ENCODE data around the gene CPB2. TPM values are rescaled to one million over a fixed set of nuclear protein-coding genes. Genes with fewer than 3 reads are reported as not detected.

Gene CPB2
- total and polyA plus RNA-seq, 9 donors = 0.38 TPM; not detected in 8

- WGBS, 3 donors = 0 to 1% (median 1%) methylated on average over 7 of the region's 7 CpGs
- Histone ChIP-seq H3K4me3 (peak overlapping the region; percentile 91), H3K9me3 (no peaks in the 10 kb centered on the region), H3K27ac (peak overlapping the region; percentile 67 to 77), H3K36me3 (no peaks in the 10 kb centered on the region), H3K27me3 (no peaks in the 10 kb centered on the region), H3K4me1 (ENCODE audit: insufficient read depth) (no peaks in the 10 kb centered on the region)
- intact Hi-C loops (cut with DNase I) = no loop called here
- DNase-seq = no peak
- TF ChIP-seq, protein P1, sequence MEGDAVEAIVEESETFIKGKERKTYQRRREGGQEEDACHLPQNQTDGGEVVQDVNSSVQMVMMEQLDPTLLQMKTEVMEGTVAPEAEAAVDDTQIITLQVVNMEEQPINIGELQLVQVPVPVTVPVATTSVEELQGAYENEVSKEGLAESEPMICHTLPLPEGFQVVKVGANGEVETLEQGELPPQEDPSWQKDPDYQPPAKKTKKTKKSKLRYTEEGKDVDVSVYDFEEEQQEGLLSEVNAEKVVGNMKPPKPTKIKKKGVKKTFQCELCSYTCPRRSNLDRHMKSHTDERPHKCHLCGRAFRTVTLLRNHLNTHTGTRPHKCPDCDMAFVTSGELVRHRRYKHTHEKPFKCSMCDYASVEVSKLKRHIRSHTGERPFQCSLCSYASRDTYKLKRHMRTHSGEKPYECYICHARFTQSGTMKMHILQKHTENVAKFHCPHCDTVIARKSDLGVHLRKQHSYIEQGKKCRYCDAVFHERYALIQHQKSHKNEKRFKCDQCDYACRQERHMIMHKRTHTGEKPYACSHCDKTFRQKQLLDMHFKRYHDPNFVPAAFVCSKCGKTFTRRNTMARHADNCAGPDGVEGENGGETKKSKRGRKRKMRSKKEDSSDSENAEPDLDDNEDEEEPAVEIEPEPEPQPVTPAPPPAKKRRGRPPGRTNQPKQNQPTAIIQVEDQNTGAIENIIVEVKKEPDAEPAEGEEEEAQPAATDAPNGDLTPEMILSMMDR (IDR thresholded peaks at IDR 0.05) = no peak
- no peak for TF ChIP-seq EP300 (IDR thresholded peaks at IDR 0.05)
- TF ChIP-seq POLR2A (IDR thresholded peaks at IDR 0.05) = no peak
Measured at GRCh38 chr13:46051968-46052318, 52.9 kb downstream of the CPB2 start.

GRCh38 chr13:46050771-46051170, 54.1 kb downstream of the CPB2 start:
- Histone ChIP-seq H3K27me3 (no peaks in the 10 kb centered on the region), H3K4me1 (ENCODE audit: insufficient read depth) (no peaks in the 10 kb centered on the region), H3K9me3 (no peaks in the 10 kb centered on the region), H3K27ac (no peak overlapping the region), H3K36me3 (no peaks in the 10 kb centered on the region), H3K4me3 (no peak overlapping the region)
- no peak for DNase-seq
- intact Hi-C loops (cut with DNase I) = no loop called here
- no peak for TF ChIP-seq EP300 (IDR thresholded peaks at IDR 0.05)
- TF ChIP-seq, protein P1 (IDR thresholded peaks at IDR 0.05) = no peak
- no peak for TF ChIP-seq POLR2A (IDR thresholded peaks at IDR 0.05)

- no peaks in the 10 kb centered on the region for H3K9me3 ChIP-seq
- no peak for DNase-seq
- no peaks in the 10 kb centered on the region for H3K27me3 ChIP-seq
- H3K27ac ChIP-seq = no peak overlapping the region
- WGBS, 3 donors = 29 to 49% (median 47%) methylated on average over 2 of the region's 2 CpGs
- no peak overlapping the region for H3K4me3 ChIP-seq
- H3K36me3 ChIP-seq = no peaks in the 10 kb centered on the region
- intact Hi-C loops (cut with DNase I) = loop anchor here in 1 of 4 donors (5.0 kb wide), 1 partner anchor 293 kb away; no protein-coding TSS in a partner anchor
- TF ChIP-seq, protein P1 (IDR thresholded peaks at IDR 0.05) = no peak
- no peak for TF ChIP-seq EP300 (IDR thresholded peaks at IDR 0.05)
- no peak for TF ChIP-seq POLR2A (IDR thresholded peaks at IDR 0.05)
- H3K4me1 ChIP-seq (ENCODE audit: insufficient read depth) = no peaks in the 10 kb centered on the region
Measured at GRCh38 chr13:46045424-46045823, 59.4 kb downstream of the CPB2 start.

DNA sequence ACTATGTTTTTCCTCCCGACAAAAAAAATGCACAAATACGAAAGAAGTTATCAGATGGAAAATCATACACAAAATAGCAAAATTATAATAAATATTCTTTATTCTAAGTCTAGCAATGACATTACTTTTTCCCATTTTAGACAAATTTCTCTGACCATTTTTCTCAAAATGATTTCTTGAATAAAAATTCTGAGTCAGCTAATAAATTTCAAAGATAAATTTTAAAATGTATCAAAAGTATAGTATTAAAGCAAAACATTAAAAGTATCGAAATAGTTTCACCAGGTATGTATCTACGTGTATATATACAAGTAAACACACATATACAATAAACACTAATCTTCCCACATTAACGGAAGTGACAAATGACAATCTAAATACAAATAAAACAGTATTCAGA, 61.2 kb downstream of the CPB2 start:
- Histone ChIP-seq H3K27me3 (no peaks in the 10 kb centered on the region), H3K27ac (no peak overlapping the region), H3K36me3 (no peaks in the 10 kb centered on the region), H3K4me1 (ENCODE audit: insufficient read depth) (no peaks in the 10 kb centered on the region), H3K4me3 (no peak overlapping the region), H3K9me3 (no peaks in the 10 kb centered on the region)
- TF ChIP-seq POLR2A (IDR thresholded peaks at IDR 0.05) (no peak), EP300 (IDR thresholded peaks at IDR 0.05) (no peak)
- TF ChIP-seq, protein P1 (IDR thresholded peaks at IDR 0.05) = no peak
- 94 to 95% (median 95%) methylated on average over 5 of the region's 5 CpGs for WGBS, 3 donors
- intact Hi-C loops (cut with DNase I) = no loop called here
- no peak for DNase-seq

- TF ChIP-seq EP300 (IDR thresholded peaks at IDR 0.05) (no peak), POLR2A (IDR thresholded peaks at IDR 0.05) (no peak)
- TF ChIP-seq, protein P1 (IDR thresholded peaks at IDR 0.05) = no peak
- Histone ChIP-seq H3K27ac (no peak overlapping the region), H3K36me3 (no peaks in the 10 kb centered on the region), H3K4me1 (ENCODE audit: insufficient read depth) (no peaks in the 10 kb centered on the region), H3K27me3 (no peaks in the 10 kb centered on the region), H3K9me3 (no peaks in the 10 kb centered on the region), H3K4me3 (no peak overlapping the region)
- intact Hi-C loops (cut with DNase I) = no loop called here
- 94 to 97% (median 96%) methylated on average over 4 of the region's 4 CpGs for WGBS, 3 donors
- no peak for DNase-seq
Measured at GRCh38 chr13:46041419-46041839, 63.4 kb downstream of the CPB2 start.
